H9 (cell line): ENCODE results near the gene DPYD. TPM values are rescaled to one million over a fixed set of nuclear protein-coding genes. Genes with fewer than 3 reads are reported as not detected.

Experiments used
- DNase-seq: peaks from one replicate; pipeline ENCODE4 v3.0.0-alpha.2; 2017
- H2AFZ ChIP-seq: one replicate; pipeline ENCODE4 v1.6.1; 2013; ENCODE audit warnings: mild to moderate bottlenecking, low read length, control low read depth, moderate library complexity
- H2AK5ac ChIP-seq: 2 replicates; pipeline ENCODE4 v1.6.1; 2013; ENCODE audit warnings: low read length, control low read depth, mixed read lengths; ENCODE audit not compliant: insufficient read length
- H2BK120ac ChIP-seq: one replicate; pipeline ENCODE4 v1.6.1; 2013; ENCODE audit warnings: low read depth, mild to moderate bottlenecking, low read length, control low read depth, inconsistent platforms; ENCODE audit not compliant: poor library complexity, severe bottlenecking
- H2BK12ac ChIP-seq: 2 replicates; pipeline ENCODE4 v1.6.1; 2013; ENCODE audit warnings: low read length, control low read depth, mixed read lengths, low read depth; ENCODE audit not compliant: insufficient read length
- H2BK15ac ChIP-seq: 2 replicates; pipeline ENCODE4 v1.6.1; 2013; ENCODE audit warnings: low read depth, low read length, control low read depth
- H2BK20ac ChIP-seq: one replicate; pipeline ENCODE4 v1.6.1; 2013; ENCODE audit warnings: low read depth, mild to moderate bottlenecking, low read length, control low read depth, inconsistent platforms; ENCODE audit not compliant: poor library complexity, severe bottlenecking
- H2BK5ac ChIP-seq: 2 replicates; pipeline ENCODE4 v1.6.1; 2013; ENCODE audit warnings: low read length, control low read depth, mixed read lengths; ENCODE audit not compliant: insufficient read length
- H3K14ac ChIP-seq: 2 replicates; pipeline ENCODE4 v1.6.1; 2013; ENCODE audit warnings: low read length, control low read depth; ENCODE audit not compliant: insufficient read depth
- H3K18ac ChIP-seq: 2 replicates; pipeline ENCODE4 v1.6.1; 2013; ENCODE audit warnings: low read depth, mild to moderate bottlenecking, mixed read lengths, low read length, control low read depth; ENCODE audit not compliant: insufficient read length
- H3K23ac ChIP-seq: 2 replicates; pipeline ENCODE4 v1.6.1; 2013; ENCODE audit warnings: low read length, control low read depth, mixed read lengths, low read depth; ENCODE audit not compliant: insufficient read length
- H3K23me2 ChIP-seq: 2 replicates; pipeline ENCODE4 v1.6.1; 2013; ENCODE audit warnings: low read depth, mild to moderate bottlenecking, mixed read lengths, low read length, control low read depth; ENCODE audit not compliant: insufficient read length, poor library complexity, severe bottlenecking
- H3K27ac ChIP-seq: 2 replicates; pipeline ENCODE4 v1.5.1; 2013; ENCODE audit warnings: low read length, control low read depth, mixed read lengths, low read depth; ENCODE audit not compliant: insufficient read length
- H3K27me3 ChIP-seq: 2 replicates; pipeline ENCODE4 v1.6.1; 2013; ENCODE audit warnings: low read length, control low read depth, inconsistent platforms; ENCODE audit not compliant: insufficient read depth
- H3K4ac ChIP-seq: 2 replicates; pipeline ENCODE4 v1.6.1; 2013; ENCODE audit warnings: low read depth, mild to moderate bottlenecking, control low read depth, inconsistent platforms, low read length, moderate library complexity
- H3K4me1 ChIP-seq: 2 replicates; pipeline ENCODE4 v1.6.1; 2013; ENCODE audit warnings: low read length, control low read depth, inconsistent platforms; ENCODE audit not compliant: insufficient read depth
- H3K4me2 ChIP-seq: 2 replicates; pipeline ENCODE4 v1.6.1; 2013; ENCODE audit warnings: low read length, control low read depth, mixed read lengths; ENCODE audit not compliant: insufficient read length, insufficient read depth
- H3K56ac ChIP-seq: 2 replicates; pipeline ENCODE4 v1.6.1; 2013; ENCODE audit warnings: low read depth, mild to moderate bottlenecking, mixed read lengths, low read length, control low read depth; ENCODE audit not compliant: insufficient read length
- H3K79me1 ChIP-seq: 2 replicates; pipeline ENCODE4 v1.6.1; 2013; ENCODE audit warnings: low read depth, mild to moderate bottlenecking, moderate library complexity, low read length, control low read depth, inconsistent platforms; ENCODE audit not compliant: insufficient read depth, poor library complexity, severe bottlenecking
- H3K79me2 ChIP-seq: 2 replicates; pipeline ENCODE4 v1.6.1; 2013; ENCODE audit warnings: low read length, control low read depth, inconsistent platforms; ENCODE audit not compliant: insufficient read depth
- H3K9ac ChIP-seq: 2 replicates; pipeline ENCODE4 v1.6.1; 2013; ENCODE audit warnings: low read length, control low read depth, mixed read lengths; ENCODE audit not compliant: insufficient read length; ENCODE audit errors: extremely low read depth
- H3K9me3 ChIP-seq: one replicate; pipeline ENCODE4 v1.6.1; 2013; ENCODE audit warnings: low read depth, low read length, inconsistent platforms; ENCODE audit not compliant: control insufficient read depth
- H3T11ph ChIP-seq: one replicate; pipeline ENCODE4 v1.6.1; 2013; ENCODE audit warnings: mild to moderate bottlenecking, low read length, control low read depth, inconsistent platforms
- H4K20me1 ChIP-seq: one replicate; pipeline ENCODE4 v1.6.1; 2013; ENCODE audit not compliant: control insufficient read depth, insufficient read length, insufficient read depth
- H4K5ac ChIP-seq: 2 replicates; pipeline ENCODE4 v1.6.1; 2013; ENCODE audit warnings: low read depth, mild to moderate bottlenecking, mixed read lengths, low read length, control low read depth; ENCODE audit not compliant: insufficient read length
- H4K8ac ChIP-seq: replicated peaks from 2 replicates; pipeline ENCODE4 v1.6.1; 2013; ENCODE audit warnings: low read length, control low read depth, mixed read lengths, low read depth; ENCODE audit not compliant: insufficient read length
- H4K91ac ChIP-seq: 2 replicates; pipeline ENCODE4 v1.6.1; 2013; ENCODE audit warnings: low read depth, mild to moderate bottlenecking, moderate library complexity, mixed read lengths, low read length, control low read depth; ENCODE audit not compliant: insufficient read length
- H3K27ac Mint-ChIP-seq, 3 experiments: 2 replicates in 2 of 3; 3 replicates in 1 of 3; pipeline ENCODE4 v1.8.0; 2020 to 2021; ENCODE audit warnings: mixed read lengths in 3 of 3, mild to moderate bottlenecking in 1 of 3, moderate library complexity in 1 of 3
- H3K27me3 Mint-ChIP-seq: 2 replicates; pipeline ENCODE4 v1.8.0; 2021; ENCODE audit warnings: low read depth, mild to moderate bottlenecking, moderate library complexity, mixed read lengths
- H3K36me3 Mint-ChIP-seq, 3 experiments: 2 replicates in 2 of 3; 3 replicates in 1 of 3; pipeline ENCODE4 v1.8.0; 2020 to 2021; ENCODE audit warnings: low read depth in 3 of 3, mixed read lengths in 3 of 3; ENCODE audit not compliant: insufficient read depth in 1 of 3
- H3K4me1 Mint-ChIP-seq, 2 experiments: 2 replicates each; pipeline ENCODE4 v1.8.0; 2020; ENCODE audit warnings: mixed read lengths in 2 of 2
- H3K4me3 Mint-ChIP-seq, 2 experiments: 2 replicates in 1 of 2; 3 replicates in 1 of 2; pipeline ENCODE4 v1.8.0; 2020 to 2021; ENCODE audit warnings: mild to moderate bottlenecking in 2 of 2, mixed read lengths in 2 of 2, moderate library complexity in 1 of 2
- H3K9me3 Mint-ChIP-seq, 2 experiments: 2 replicates in 1 of 2; 3 replicates in 1 of 2; pipeline ENCODE4 v1.8.0; 2020; ENCODE audit warnings: mild to moderate bottlenecking in 2 of 2, mixed read lengths in 2 of 2, moderate library complexity in 1 of 2
- CTCF ChIP-seq: fragments of 200-600 bp; sonication (generic); conservative IDR thresholded peaks from 3 replicates; pipeline ENCODE4 v1.8.0; 2021; ENCODE audit warnings: antibody characterized with exemption, mild to moderate bottlenecking
- total RNA-seq: library from RNA; stranded (reverse); gene quantifications from 2 replicates; pipeline ENCODE4 v1.2.1, GENCODE V29; 2021

DPYD gene
- total RNA-seq, 1 experiment from 2014 or later: 0.37 TPM

- H3K9me3 ChIP-seq: no peaks in the 10 kb centered on the region
- H2BK20ac ChIP-seq: no peak overlapping the region
- no peak overlapping the region for H2AFZ ChIP-seq
- H3K27me3 Mint-ChIP-seq: no peaks in the 10 kb centered on the region
- no peak overlapping the region for H4K5ac ChIP-seq
- no peaks in the 10 kb centered on the region for H3K27me3 ChIP-seq
- no peak overlapping the region for H2BK12ac ChIP-seq
- no peak overlapping the region for H3K27ac ChIP-seq
- no peaks in the 10 kb centered on the region for H3K79me2 ChIP-seq
- no peaks in the 10 kb centered on the region for H3K79me1 ChIP-seq
- no peak overlapping the region for H3K14ac ChIP-seq
- H2BK5ac ChIP-seq: no peak overlapping the region
- no peak overlapping the region for H2AK5ac ChIP-seq
- no peak overlapping the region for H3K23ac ChIP-seq
- H3K23me2 ChIP-seq: no peaks in the 10 kb centered on the region
- no peak overlapping the region for H4K91ac ChIP-seq
- no peak overlapping the region for H3K56ac ChIP-seq
- H3T11ph ChIP-seq: no peak overlapping the region
- H3K9ac ChIP-seq: no peak overlapping the region
- no peak overlapping the region for H4K8ac ChIP-seq
- no peaks in the 10 kb centered on the region for H3K4me1 ChIP-seq
- no peak overlapping the region for H2BK15ac ChIP-seq
- no peaks in the 10 kb centered on the region for H3K4me1 Mint-ChIP-seq
- no peak for DNase-seq
- H3K4me3 Mint-ChIP-seq: no peak overlapping the region
- no peak overlapping the region for H3K18ac ChIP-seq
- H4K20me1 ChIP-seq: no peaks in the 10 kb centered on the region
- no peak overlapping the region for H3K4me2 ChIP-seq
- no peak overlapping the region for H2BK120ac ChIP-seq
- no peak overlapping the region for H3K27ac Mint-ChIP-seq
- H3K4ac ChIP-seq: no peak overlapping the region
- H3K9me3 Mint-ChIP-seq: no peaks in the 10 kb centered on the region
- no peaks in the 10 kb centered on the region for H3K36me3 Mint-ChIP-seq
- no peak for TF ChIP-seq CTCF
Observed at GRCh38 chr1:97265630-97266029, 655.2 kb downstream of the DPYD start.
